Fibroblast of villous mesenchyme (primary cell): ENCODE data around the gene TSC1. TPM values are rescaled to one million over a fixed set of nuclear protein-coding genes. Genes with fewer than 3 reads are reported as not detected.

Experiments
- DNase-seq: peaks from one replicate; pipeline ENCODE4 v3.0.0-alpha.2; 2010; ENCODE audit warnings: low read depth
- H3K4me3 ChIP-seq: 2 replicates; pipeline ENCODE4 v1.5.1; 2011; ENCODE audit warnings: low read depth, mild to moderate bottlenecking, low read length
- total RNA-seq: library from RNA; depleted of rRNA; stranded (reverse); fragments of >200 nt; gene quantifications from 2 replicates; pipeline ENCODE4 v1.2.3, GENCODE V29; 2012
- TF ChIP-seq, protein P1 (sequence below): IDR thresholded peaks from 2 replicates; pipeline ENCODE4 v1.5.1; 2012; ENCODE audit warnings: low read depth, mild to moderate bottlenecking, low read length; ENCODE audit not compliant: insufficient read depth

TSC1 gene
- total RNA-seq, 1 donor, result 65.2 TPM

DNA sequence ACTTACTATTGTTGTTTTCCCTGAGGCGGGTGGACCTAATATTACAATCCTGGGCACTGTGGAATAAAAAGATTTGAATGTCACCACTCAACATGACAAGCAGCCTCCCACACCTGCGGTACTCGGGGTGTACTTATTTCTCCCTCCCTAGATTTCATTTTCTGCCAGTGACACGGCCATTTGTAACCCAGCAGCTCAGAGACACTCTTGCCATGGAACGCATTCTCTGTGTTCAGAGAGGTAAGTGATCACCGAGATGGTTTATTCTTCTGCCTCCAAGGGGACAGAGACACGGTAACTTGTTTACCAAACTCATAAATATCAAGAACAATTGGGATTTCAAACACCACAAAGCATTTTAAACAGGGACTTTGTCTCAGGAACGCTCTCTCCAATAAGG, 77.5 kb downstream of the TSC1 start:
- TF ChIP-seq, protein P1, sequence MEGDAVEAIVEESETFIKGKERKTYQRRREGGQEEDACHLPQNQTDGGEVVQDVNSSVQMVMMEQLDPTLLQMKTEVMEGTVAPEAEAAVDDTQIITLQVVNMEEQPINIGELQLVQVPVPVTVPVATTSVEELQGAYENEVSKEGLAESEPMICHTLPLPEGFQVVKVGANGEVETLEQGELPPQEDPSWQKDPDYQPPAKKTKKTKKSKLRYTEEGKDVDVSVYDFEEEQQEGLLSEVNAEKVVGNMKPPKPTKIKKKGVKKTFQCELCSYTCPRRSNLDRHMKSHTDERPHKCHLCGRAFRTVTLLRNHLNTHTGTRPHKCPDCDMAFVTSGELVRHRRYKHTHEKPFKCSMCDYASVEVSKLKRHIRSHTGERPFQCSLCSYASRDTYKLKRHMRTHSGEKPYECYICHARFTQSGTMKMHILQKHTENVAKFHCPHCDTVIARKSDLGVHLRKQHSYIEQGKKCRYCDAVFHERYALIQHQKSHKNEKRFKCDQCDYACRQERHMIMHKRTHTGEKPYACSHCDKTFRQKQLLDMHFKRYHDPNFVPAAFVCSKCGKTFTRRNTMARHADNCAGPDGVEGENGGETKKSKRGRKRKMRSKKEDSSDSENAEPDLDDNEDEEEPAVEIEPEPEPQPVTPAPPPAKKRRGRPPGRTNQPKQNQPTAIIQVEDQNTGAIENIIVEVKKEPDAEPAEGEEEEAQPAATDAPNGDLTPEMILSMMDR, result no peak
- DNase-seq, result no peak
- H3K4me3 ChIP-seq, result no peak overlapping the region

- H3K4me3 ChIP-seq, result no peak overlapping the region
- TF ChIP-seq, protein P1, result no peak
- no peak for DNase-seq
These were observed 79.7 kb downstream of the TSC1 start for GRCh38 chr9:132864691-132865090.

- DNase-seq, result no peak
- TF ChIP-seq, protein P1, result no peak
These were observed 80.1 kb downstream of the TSC1 start for GRCh38 chr9:132864277-132864676.

GRCh38 chr9:132863096-132863495, 81.3 kb downstream of the TSC1 start:
- no peak overlapping the region for H3K4me3 ChIP-seq
- TF ChIP-seq, protein P1, result no peak
- no peak for DNase-seq

More at GRCh38 chr9:132864277-132864676, 80.1 kb downstream of the TSC1 start:
- no peak overlapping the region for H3K4me3 ChIP-seq

- TF ChIP-seq, protein P1, result no peak
- DNase-seq, result no peak
- H3K4me3 ChIP-seq, result no peak overlapping the region
These were observed 81.9 kb downstream of the TSC1 start for GRCh38 chr9:132862533-132862932.

- TF ChIP-seq, protein P1, result no peak
- no peak overlapping the region for H3K4me3 ChIP-seq
- no peak for DNase-seq
These were observed 82.8 kb downstream of the TSC1 start for GRCh38 chr9:132861666-132862065.

DNA sequence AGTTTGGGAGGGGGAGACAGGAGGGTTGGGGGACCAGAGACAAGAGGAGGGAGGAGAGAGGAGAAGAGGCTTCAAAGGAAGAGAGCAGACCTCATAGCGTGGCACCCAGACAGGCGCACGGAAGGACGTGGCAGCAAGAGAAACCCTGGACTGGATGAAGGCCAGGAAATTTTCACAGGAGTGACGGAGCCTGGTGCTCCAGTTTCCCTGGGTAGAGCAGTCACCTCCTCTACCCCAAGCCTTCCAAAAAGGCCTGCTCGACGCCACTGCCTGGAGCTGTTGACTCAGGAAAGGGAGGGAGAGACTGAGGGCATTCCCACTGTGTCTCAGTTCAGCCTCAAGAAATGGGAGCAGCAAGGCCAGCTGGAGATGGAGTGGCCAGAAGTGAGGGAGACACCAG, 85.7 kb downstream of the TSC1 start:
- H3K4me3 ChIP-seq, result no peak overlapping the region
- DNase-seq, result no peak
- TF ChIP-seq, protein P1, result no peak
